C4-2B (cell line): ENCODE measurements around the gene PPIA.

Experiments used
- ZFX ChIP-seq: fragments of 450-650 bp; IDR thresholded peaks from 2 replicates; pipeline ENCODE4 v1.6.1; 2017
- TF ChIP-seq, protein P1 (sequence below): fragments of 450-650 bp; conservative IDR thresholded peaks from 2 replicates; pipeline ENCODE4 v1.5.1; 2017; ENCODE audit warnings: mild to moderate bottlenecking

DNA sequence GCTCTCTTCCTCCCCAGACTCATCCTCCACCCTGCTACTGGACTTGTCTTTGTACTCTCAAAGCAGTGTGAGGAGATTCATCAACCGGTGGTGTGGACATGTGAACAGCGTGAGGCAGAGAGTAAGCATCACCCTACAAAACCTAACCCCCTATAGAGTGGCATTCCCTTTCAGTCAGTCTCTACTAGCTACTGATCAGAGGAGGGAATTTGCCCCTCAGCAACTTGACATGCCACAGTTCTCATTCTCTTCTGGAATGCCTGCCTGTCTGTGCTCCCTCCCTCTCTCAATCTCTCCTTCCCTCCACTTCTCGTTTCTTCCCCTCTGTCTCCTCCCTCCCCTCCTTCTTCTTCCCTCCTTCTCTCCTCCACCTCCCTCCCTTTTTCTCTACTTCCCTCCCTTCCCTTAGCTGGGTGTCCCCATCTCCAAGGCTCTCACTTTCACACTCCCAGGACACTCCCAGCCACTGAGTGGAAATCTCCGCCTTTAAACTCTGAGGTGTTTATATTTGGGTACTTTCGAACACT is 26.8 kb downstream of the PPIA start:
- TF ChIP-seq, protein P1, sequence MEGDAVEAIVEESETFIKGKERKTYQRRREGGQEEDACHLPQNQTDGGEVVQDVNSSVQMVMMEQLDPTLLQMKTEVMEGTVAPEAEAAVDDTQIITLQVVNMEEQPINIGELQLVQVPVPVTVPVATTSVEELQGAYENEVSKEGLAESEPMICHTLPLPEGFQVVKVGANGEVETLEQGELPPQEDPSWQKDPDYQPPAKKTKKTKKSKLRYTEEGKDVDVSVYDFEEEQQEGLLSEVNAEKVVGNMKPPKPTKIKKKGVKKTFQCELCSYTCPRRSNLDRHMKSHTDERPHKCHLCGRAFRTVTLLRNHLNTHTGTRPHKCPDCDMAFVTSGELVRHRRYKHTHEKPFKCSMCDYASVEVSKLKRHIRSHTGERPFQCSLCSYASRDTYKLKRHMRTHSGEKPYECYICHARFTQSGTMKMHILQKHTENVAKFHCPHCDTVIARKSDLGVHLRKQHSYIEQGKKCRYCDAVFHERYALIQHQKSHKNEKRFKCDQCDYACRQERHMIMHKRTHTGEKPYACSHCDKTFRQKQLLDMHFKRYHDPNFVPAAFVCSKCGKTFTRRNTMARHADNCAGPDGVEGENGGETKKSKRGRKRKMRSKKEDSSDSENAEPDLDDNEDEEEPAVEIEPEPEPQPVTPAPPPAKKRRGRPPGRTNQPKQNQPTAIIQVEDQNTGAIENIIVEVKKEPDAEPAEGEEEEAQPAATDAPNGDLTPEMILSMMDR, result no peak
- TF ChIP-seq ZFX, result no peak
